ENCODE measurements around the gene COPRS.

GRCh38 chr17:31888124-31888523 lies 29.1 kb upstream of the COPRS start:
- TF ChIP-seq POLR2A (IDR thresholded peaks at IDR 0.05) (no peak), POLR2AphosphoS5 (IDR thresholded peaks at IDR 0.05) (no peak), CTCF (IDR thresholded peaks at IDR 0.05) (no peak)

All from stomach (tissue), 4 donors.